GM12892 (cell line): ENCODE measurements around the gene PARD6G.

Experiments
- DNase-seq: peaks from one replicate; pipeline ENCODE4 v3.0.0; 2011; ENCODE audit not compliant: insufficient read length
- FAIRE-seq: peaks from 2 replicates; lab custom pipeline; 2011; peaks lifted over from hg19 to GRCh38; lab: Jason Lieb, UNC
- POLR2A ChIP-seq: IDR thresholded peaks from 2 replicates; pipeline ENCODE4 v1.6.1; 2011; ENCODE audit warnings: low read depth, low read length, control low read depth
- POLR2AphosphoS5 ChIP-seq: IDR thresholded peaks from 2 replicates; pipeline ENCODE4 v1.6.1; 2011; ENCODE audit warnings: low read depth, low read length, control low read depth
- TAF1 ChIP-seq: IDR thresholded peaks from 2 replicates; pipeline ENCODE4 v1.6.1; 2011; ENCODE audit warnings: low read depth, mild to moderate bottlenecking, control low read depth, low read length, borderline replicate concordance

PARD6G gene

DNA sequence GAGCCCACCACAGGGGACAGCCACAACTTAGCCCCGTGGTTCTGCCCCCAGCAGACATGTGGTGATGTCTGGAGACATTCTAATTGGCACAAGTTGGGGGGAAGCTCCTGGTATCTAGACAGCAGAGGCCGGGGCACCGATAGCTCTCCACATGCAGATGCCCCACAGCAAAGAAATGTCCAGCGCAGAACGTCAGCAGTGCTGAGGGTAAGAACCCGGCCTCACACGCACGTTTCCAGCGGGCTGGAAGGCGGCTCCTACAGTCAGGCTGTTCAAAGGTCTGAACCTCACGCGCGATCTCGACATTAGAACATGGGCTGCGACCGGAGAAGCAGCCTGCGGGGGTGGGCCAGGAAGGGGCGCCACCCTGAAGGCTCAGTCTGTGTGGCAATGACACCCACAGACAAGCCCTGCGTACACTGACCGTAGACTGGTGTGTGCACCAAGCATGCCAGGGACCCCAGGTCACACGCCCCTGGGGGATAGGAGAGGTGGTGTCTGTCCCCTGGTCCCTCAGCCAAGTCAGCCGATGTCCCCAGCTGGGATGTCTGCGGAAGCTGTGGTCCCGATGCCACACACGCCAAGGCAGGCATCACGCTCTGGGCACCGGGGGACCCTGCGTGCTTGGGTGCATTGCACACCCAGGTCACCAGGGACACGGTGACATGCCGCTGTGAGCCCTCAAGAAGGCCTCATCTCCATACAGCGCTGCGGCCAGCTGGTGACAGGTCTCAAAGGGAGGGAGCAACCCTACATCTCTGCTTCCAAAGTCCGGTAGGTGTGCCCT lies 66.3 kb downstream of the PARD6G start:
- FAIRE-seq = no peak

GRCh38 chr18:80179857-80180558 lies 67.3 kb downstream of the PARD6G start:
- no peak for FAIRE-seq
- no peak for DNase-seq
- TF ChIP-seq POLR2A (no peak), TAF1 (no peak), POLR2AphosphoS5 (no peak)

More for the DNA sequence above, 66.3 kb downstream of the PARD6G start:
- no peak for TF ChIP-seq POLR2A
- TF ChIP-seq POLR2AphosphoS5 = no peak
- TF ChIP-seq TAF1 = no peak
- DNase-seq = no peak

DNA sequence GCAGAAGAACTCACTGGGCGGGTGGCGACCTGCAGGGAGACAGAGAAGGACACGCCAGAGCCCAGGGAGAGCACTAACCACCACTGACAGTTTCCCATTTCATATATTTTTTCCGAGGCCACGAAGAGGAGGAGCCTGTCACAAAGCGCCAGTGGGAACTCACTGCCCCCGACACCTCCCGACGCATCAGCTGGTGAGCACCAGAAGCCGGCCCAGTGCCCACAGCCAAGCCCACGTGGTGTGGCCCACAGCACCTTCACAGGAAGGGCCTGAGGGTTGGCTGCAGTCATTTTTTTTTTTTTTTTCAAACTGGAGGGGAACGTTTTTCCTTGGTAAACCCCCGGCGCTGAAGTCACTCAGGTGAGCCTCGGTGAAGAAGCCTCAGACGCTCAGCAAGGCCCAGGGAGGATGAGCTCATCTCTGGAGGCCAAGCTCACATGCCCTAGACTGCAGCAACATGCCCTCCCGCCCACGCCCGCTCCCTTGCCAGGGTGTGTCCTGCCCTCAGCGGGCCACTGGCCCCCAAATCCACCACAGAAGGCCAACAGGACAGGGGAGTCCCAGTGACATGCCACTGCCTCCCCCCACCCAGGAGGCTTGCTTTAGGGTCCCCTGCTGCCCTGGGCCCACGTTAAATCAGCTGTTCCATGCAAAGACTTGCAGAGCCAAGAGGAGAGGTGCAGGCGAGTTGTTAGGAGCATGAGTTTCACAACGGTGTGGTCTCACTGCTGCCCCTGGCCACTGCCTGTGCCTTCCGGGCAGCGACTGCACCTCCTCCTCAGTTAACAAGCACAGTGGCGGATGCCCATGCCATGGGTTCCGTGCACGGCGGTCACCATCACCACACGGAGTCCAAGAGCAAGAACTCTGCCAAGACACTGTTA lies 68.1 kb downstream of the PARD6G start:
- TF ChIP-seq POLR2A (no peak), TAF1 (no peak)
- FAIRE-seq (no peak), DNase-seq (no peak)

GRCh38 chr18:80177128-80177527 lies 70.2 kb downstream of the PARD6G start:
- FAIRE-seq = no peak
- DNase-seq = no peak

GRCh38 chr18:80176334-80177073 lies 70.8 kb downstream of the PARD6G start:
- FAIRE-seq (no peak), DNase-seq (no peak)
- no peak for TF ChIP-seq POLR2A
- TF ChIP-seq TAF1 = no peak
- no peak for TF ChIP-seq POLR2AphosphoS5

More at GRCh38 chr18:80177128-80177527, 70.2 kb downstream of the PARD6G start:
- TF ChIP-seq POLR2A (no peak), POLR2AphosphoS5 (no peak), TAF1 (no peak)

GRCh38 chr18:80175451-80176204 lies 71.7 kb downstream of the PARD6G start:
- DNase-seq (no peak), FAIRE-seq (no peak)
- TF ChIP-seq POLR2A (no peak), POLR2AphosphoS5 (no peak), TAF1 (no peak)

DNA sequence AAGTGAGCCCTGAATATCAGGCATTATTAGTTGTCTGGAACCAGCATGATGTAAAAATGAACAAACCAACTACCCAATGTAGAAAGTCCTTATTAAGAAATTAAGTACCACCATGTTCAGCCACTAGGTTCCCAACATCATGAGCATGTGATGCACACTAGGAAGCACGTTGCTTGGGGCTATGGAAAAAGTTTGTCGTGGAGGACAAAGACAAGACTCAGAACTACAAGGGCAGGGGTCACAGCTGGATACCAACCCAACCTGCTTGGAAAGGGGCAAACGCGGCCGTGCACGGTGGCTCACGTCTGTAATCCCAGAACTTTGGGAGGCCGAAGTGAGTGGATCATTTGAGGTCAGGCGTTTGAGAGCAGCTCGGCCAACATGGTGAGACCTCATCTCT lies 74.3 kb downstream of the PARD6G start:
- no peak for TF ChIP-seq TAF1
- TF ChIP-seq POLR2AphosphoS5 = no peak
- no peak for TF ChIP-seq POLR2A
- FAIRE-seq = no peak
- DNase-seq = no peak

DNA sequence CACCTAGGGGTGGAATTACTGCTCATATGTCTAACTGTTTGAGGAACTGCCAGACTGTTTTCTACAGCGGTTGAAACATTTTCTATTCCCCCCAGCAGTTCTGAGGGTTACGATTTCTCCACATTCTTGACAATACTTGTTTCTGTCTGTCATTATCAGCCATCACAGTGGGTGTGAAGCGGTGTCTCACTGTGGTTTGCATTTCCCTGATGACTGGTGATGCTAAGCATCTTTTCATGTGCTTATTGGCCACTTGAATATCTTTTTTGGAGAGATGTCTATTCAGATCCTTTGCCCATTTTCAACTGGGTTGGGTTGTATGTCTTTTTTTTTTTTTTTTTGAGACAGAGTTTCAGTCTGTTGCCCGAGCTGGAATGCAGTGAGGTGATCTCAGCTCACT lies 75.3 kb downstream of the PARD6G start:
- no peak for DNase-seq
- FAIRE-seq = no peak
- TF ChIP-seq POLR2A (no peak), POLR2AphosphoS5 (no peak), TAF1 (no peak)

DNA sequence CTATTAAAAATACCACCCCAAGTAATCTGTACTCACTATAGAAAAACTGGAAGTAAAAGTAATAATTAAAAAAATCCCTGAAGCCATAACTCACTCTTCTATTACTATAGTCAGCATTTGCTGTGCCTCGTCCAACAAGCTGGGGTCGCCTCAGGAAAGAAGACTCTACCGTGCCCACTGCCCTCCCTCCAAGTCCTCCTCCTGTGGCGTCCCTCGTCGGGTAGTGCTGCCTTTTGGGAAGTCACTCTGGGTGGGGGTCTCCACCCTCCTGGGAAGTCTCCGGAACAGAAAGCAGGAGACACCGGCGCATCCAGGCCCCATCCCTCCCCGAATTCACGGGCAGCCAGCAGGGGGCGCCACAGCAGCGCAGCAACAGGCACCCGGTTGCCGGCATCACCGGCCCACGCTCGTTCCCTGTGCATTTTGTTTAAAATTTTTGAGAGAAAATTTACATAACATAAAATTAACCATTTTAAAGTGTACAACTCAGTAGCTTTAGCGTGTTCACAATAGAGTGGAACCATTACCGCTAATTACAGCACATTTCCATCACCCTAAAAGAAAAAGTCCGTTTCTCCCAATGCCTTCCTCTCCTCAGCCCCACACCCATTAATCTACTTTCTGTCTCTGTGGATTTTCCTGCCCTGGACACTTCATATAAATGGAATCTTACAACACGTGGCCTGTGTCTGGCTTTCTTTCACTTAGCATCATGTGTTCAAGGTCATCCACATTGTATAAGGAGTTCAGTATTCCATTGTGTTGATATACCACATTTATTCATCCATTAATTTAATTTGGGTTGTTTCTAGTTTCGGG lies 76.1 kb downstream of the PARD6G start:
- TF ChIP-seq POLR2A (no peak), TAF1 (no peak)
- FAIRE-seq (no peak), DNase-seq (peak; percentile 75)
